SK-N-MC (cell line): ENCODE measurements around the gene C11orf98.
"Not testable (repeated sequence)": the region's sequence is repeated elsewhere in the genome, so short reads cannot be mapped to it uniquely, and the experiment has no call there.

ENCODE experiments used
- DNase-seq: peaks from one replicate; pipeline ENCODE4 v3.0.0-alpha.2; 2011; ENCODE audit warnings: low read depth, low spot score
- H3K27ac ChIP-seq: fragments of 200-600 bp; sonication (generic); 2 replicates; pipeline ENCODE4 v1.5.1; 2016; ENCODE audit warnings: mixed run types
- H3K36me3 ChIP-seq: fragments of 200-600 bp; sonication (generic); 2 replicates; pipeline ENCODE4 v1.6.1; 2017; ENCODE audit warnings: antibody characterized with exemption, low read length, mixed read lengths; ENCODE audit not compliant: insufficient read depth
- H3K4me3 ChIP-seq: fragments of 200-600 bp; sonication (generic); 2 replicates; pipeline ENCODE4 v1.5.1; 2016
- H3K9ac ChIP-seq: fragments of 200-600 bp; sonication (generic); 2 replicates; pipeline ENCODE4 v1.8.0; 2017; ENCODE audit warnings: mixed run types, mixed read lengths; ENCODE audit not compliant: insufficient read length
- H3K9me3 ChIP-seq: fragments of 200-600 bp; sonication (generic); 2 replicates; pipeline ENCODE4 v1.6.1; 2017; ENCODE audit warnings: low read depth, mild to moderate bottlenecking, antibody characterized with exemption, low read length, moderate library complexity, mixed read lengths
- EZH2 ChIP-seq: fragments of 200-600 bp; sonication (generic); IDR thresholded peaks from one replicate; pipeline ENCODE4 v1.6.1; 2017; ENCODE audit warnings: antibody characterized with exemption
- FOXP2 ChIP-seq: optimal IDR thresholded peaks from 2 replicates; pipeline ENCODE3; 2011; ENCODE audit warnings: mild to moderate bottlenecking, moderate library complexity; ENCODE audit not compliant: insufficient read depth; ENCODE audit errors: extremely low read length, control extremely low read depth
- POLR2AphosphoS5 ChIP-seq: IDR thresholded peaks from 2 replicates; pipeline ENCODE4 v1.6.1; 2012; ENCODE audit warnings: mild to moderate bottlenecking, low read depth, low read length, borderline replicate concordance

The C11orf98 gene

DNA sequence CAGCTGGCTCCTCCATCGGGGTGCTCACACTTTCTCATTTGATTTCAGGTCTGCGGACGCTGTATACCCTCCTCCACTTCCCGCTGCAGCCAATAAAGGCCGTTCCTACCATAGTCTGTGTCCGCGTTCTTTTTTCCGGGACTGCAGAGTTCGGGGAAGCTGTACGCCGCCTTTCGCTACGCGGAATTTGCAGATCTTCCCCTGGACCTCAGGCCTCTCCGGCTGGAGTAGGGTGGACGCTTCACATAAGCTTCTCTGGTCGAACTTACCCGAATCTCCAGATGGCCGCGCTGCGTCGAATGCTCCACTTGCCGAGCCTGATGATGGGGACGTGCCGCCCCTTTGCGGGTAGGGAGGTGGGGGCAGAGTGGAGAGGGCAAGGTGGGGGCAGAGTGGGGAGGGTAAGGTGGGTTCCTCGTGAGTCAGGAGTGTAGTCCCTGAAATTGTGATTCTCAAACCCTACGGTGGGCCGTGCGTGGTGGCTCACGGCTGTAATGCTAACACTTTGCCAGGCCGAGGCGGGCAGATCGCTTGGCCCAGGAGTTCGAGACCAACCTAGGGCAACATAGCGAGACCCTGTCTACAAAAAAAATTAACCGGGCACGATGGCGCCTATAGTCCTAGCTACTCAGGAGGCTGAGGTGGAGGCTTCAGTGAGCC is 719 bp upstream of the C11orf98 start:
- H3K9ac ChIP-seq = peak overlapping the region; percentile 97
- no peaks in the 10 kb centered on the region for H3K9me3 ChIP-seq
- peak overlapping the region; percentile 58 for H3K27ac ChIP-seq
- peak overlapping the region; percentile 92 for H3K4me3 ChIP-seq
- H3K36me3 ChIP-seq = peaks cover 25% of the 10 kb centered on the region
- no peak for DNase-seq
- no peak for TF ChIP-seq EZH2
- no peak for TF ChIP-seq FOXP2
- no peak for TF ChIP-seq POLR2AphosphoS5

DNA sequence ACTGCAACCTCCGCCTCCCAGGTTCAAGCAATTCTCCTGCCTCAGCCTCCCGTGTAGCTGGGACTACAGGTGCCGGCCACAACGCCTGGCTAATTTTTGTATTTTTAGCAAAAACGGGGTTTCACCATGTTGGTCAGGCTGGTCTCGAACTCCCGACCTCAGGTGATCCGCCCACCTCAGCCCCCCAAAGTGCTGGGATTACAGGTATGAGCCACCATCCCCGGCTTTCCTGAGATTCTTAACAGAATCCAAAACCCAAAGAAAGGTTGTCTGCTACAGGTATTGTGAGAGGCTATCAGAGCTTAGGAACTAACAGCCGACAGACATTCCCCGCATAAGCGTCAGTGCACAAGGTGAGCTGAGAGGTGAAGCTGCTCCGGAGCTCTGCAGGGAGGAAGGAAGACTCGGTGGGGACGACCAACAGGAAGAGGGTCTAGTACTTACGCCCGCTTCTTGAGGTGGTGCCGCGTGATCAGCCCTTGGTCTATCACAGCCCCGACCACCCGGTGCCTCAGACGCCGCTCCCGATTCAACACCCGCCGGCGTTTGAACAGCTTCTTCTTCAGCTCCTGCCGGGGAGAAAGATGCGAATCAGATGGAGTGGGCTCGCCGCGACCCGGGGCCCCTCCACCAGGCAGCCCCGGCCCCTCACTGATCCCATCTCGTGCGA is 470 bp downstream of the C11orf98 start:
- peak overlapping the region; percentile 92 for H3K4me3 ChIP-seq
- peak overlapping the region; percentile 78; the same call in 1 of the 2 replicates for H3K27ac ChIP-seq
- peaks cover 25% of the 10 kb centered on the region for H3K36me3 ChIP-seq
- H3K9ac ChIP-seq = peak overlapping the region; percentile 97
- DNase-seq = no peak
- no peaks in the 10 kb centered on the region for H3K9me3 ChIP-seq
- TF ChIP-seq FOXP2 (no peak), EZH2 (no peak), POLR2AphosphoS5 (no peak)

DNA sequence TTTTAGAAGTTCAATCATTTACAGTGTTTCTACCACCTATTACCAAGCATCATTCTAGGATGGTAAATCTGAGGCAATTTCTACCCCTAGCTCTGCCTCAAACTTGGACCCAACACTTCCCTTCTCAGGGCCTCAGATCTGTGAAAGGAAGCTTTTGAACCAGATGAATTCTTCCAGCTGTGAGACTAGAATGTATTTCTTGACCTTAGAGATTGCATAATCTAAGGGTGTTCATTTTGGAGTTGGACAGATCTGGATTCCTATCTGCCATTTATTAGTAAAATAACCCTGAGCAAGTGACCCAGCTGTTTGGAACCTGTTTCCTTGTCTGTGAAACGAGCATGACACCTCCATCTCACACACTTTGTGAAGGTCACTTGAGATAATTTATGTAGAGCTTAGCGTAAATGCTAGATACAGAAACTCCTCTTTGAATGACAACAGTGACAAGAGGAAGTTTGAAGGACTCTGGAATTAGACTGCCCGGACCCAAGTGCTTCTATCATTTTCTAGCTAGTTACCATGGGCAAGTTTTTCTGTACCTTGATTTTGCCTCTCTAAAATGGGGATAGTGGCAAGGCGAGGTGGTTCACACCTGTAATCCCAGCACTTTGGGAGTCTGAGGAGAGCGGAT is 8.1 kb downstream of the C11orf98 start:
- DNase-seq = no peak
- Histone ChIP-seq H3K9ac (peak overlapping the region; percentile 3), H3K27ac (no peak overlapping the region), H3K36me3 (no peaks in the 10 kb centered on the region), H3K9me3 (no peaks in the 10 kb centered on the region), H3K4me3 (no peak overlapping the region)
- TF ChIP-seq EZH2 (no peak), FOXP2 (no peak), POLR2AphosphoS5 (no peak)

DNA sequence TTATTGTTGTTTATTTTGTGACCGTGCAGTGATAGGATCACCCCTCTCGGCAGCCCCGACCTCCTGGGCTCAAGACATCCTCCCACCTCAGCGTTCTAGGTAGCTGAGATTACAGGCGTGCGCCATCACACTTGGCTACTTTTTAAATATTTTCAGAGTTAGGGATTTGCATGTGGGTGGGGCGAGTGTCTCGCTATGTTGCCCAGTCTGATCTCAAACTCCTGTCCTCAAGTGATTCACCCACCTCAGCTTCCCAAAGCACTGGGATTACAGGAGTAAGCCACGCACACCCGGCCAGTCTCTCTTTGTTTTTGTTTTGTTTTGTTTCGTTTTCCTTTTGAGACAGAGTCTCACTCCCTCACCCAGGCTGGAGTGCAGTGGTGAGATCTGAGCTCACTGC is 10.7 kb downstream of the C11orf98 start:
- no peak overlapping the region for H3K4me3 ChIP-seq
- TF ChIP-seq FOXP2 (no peak), EZH2 (no peak), POLR2AphosphoS5 (no peak)
- no peaks in the 10 kb centered on the region for H3K9me3 ChIP-seq
- no peak for DNase-seq
- H3K27ac ChIP-seq = no peak overlapping the region
- peaks cover 5% of the 10 kb centered on the region; the same call in 1 of the 2 replicates for H3K36me3 ChIP-seq
- H3K9ac ChIP-seq = no peak overlapping the region

DNA sequence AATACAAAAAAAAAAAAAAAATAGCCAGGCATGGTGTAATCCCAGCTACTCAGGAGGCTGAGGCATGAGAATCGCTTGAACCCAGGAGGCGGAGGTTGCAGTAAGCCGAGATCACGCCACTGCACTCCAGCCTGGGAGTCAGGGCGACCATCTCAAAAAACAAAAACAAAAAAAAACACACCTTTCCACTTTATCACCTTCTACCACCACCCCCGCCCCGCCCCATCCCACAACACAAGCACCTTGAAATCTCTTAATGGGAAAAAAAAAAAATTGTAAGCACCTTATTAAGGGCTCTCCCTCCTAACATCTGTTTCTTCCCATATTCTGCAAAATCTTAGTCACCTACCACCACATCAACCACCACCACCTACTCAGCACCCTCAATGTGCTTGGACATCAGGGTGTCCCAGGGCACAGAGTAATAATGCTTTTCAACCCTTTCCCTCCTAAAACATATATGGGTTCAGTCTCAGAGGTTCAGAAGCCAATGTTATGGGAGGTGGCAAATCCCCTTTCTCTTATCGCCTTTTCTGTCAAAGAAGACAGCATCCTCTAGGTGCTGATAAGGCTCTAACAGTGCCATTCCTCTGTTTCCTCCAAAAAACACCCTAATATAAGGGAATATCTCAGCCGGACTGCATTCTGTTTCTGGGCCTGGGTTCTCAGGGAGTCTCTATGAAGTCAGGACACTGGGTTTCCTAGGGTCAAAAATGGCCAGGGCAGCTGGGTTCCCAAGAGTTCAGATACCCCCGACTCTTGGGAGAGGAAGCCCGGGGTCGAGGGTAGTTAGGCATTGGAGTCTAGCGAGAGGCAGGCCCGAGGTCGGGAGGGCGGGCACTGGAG is 12.6 kb downstream of the C11orf98 start:
- no peak for DNase-seq
- peak overlapping the region; percentile 92 for H3K9ac ChIP-seq
- H3K4me3 ChIP-seq = peak overlapping the region; percentile 95
- TF ChIP-seq FOXP2 (no peak), EZH2 (no peak), POLR2AphosphoS5 (no peak)
- H3K27ac ChIP-seq = peak overlapping the region; percentile 83
- no peaks in the 10 kb centered on the region for H3K9me3 ChIP-seq
- H3K36me3 ChIP-seq = peaks cover 14% of the 10 kb centered on the region; the same call in 1 of the 2 replicates

DNA sequence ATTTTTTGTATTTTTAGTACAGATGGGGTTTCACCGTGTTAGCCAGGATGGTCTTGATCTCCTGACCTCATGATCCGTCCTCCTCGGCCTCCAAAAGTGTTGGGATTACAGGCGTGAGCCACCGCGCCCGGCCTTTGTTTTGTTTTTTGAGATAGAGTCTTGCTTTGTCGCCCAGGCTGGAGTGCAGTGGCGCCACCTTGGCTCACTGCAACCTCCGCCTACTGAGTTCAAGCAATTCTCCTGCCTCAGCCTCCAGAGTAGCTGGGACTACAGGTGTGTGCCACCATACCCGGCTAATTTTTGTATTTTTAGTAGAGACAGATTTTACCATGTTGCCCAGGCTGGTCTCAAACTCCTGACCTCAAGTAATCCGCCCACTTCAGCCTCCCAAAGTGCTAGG is 14.7 kb downstream of the C11orf98 start:
- not testable (repeated sequence) for H3K4me3 ChIP-seq, DNase-seq, H3K27ac ChIP-seq, H3K9ac ChIP-seq, H3K9me3 ChIP-seq
- H3K36me3 ChIP-seq = peaks cover 14% of the 10 kb centered on the region; the same call in 1 of the 2 replicates

DNA sequence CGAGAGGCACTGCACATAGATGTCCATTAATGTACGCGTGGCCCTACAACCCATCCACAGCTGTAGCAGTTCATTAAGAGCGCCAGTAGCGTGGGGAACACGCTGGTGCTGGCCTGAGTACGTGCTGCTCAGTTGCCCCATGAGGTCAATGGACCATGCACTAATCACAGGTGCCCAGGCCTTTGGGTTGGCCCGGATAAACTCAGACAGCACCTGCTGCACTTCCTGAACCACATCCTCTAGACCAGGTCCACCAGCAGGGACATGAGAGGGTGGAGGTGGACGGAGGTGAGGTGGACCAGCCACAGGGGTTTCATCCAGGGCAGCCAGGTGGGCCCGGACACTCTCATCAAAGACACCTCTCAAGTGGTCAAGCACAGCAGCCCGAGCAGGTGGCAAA is 15.5 kb downstream of the C11orf98 start:
- no peak for DNase-seq
- Histone ChIP-seq H3K4me3 (no peak overlapping the region), H3K36me3 (peaks cover 16% of the 10 kb centered on the region; the same call in 1 of the 2 replicates), H3K27ac (no peak overlapping the region), H3K9me3 (no peaks in the 10 kb centered on the region), H3K9ac (no peak overlapping the region)
- no peak for TF ChIP-seq FOXP2
- TF ChIP-seq EZH2 = no peak
- TF ChIP-seq POLR2AphosphoS5 = no peak

DNA sequence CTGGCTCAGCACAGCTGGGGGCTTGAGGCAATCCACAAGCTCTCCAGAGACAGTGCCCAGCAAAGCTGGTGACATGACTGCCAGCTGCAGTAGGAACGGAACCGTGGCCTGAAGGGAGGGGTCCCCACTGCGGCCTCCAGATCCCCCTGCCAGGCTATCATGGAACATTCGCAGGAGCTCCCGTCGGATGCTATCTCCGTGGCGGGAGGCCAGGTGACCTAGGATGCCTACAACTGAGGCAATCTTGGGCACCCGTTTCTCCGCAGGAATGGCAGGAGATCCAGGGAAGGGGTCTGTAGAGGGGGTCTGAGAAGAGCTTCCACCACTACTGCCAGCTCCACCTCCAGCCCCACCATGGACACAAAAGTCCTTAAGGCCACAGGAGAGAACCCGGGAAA is 16.0 kb downstream of the C11orf98 start:
- no peak for DNase-seq
- Histone ChIP-seq H3K9ac (no peak overlapping the region), H3K27ac (no peak overlapping the region), H3K4me3 (no peak overlapping the region), H3K9me3 (no peaks in the 10 kb centered on the region), H3K36me3 (peaks cover 21% of the 10 kb centered on the region; the same call in 1 of the 2 replicates)
- no peak; the same call in 1 of the 2 replicates for TF ChIP-seq POLR2AphosphoS5
- no peak for TF ChIP-seq EZH2
- TF ChIP-seq FOXP2 = no peak
